ENCODE measurements around the gene FEN1.

The FEN1 gene

GRCh38 chr11:61775606-61776554 is 16.8 kb upstream of the FEN1 start:
- DNase-seq (ENCODE audit: low read depth in 2 of 2), result no peak

DNA sequence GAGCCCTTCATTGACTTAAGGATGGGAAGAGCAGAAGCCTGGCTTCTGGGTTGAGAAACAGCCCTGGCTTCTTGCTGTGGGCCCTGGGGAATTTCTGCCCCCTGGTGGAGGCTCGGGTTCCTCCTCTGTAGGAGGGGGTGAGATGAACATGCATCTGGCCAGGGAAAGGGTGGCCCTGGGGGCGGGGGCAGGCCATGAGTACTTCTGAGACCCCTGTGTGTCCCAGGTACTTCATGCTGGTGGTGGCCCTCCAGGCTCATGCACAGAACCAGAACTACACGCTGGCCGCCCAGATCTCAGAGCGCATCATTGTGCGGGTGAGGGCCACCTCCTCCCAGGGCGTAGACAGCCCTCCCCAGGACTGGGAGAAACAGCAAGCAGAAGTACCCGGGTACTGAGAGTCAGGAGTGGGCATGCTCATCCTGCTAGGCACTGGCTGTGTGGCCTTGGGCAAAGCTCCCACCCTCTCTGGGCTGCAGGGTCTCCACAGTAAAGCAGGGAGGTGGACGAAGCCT is 16.1 kb upstream of the FEN1 start:
- peak in 1 of 2 donors; percentile 34 for DNase-seq (ENCODE audit: low read depth in 2 of 2)

- peak in 1 of 2 donors; percentile 51 for DNase-seq (ENCODE audit: low read depth in 2 of 2)
Measured at GRCh38 chr11:61777234-61778090, 15.2 kb upstream of the FEN1 start.

- DNase-seq (ENCODE audit: low read depth in 2 of 2), result no peak
Measured at GRCh38 chr11:61778357-61778886, 14.3 kb upstream of the FEN1 start.

- DNase-seq (ENCODE audit: low read depth in 2 of 2), result no peak
Measured at GRCh38 chr11:61778920-61779650, 13.6 kb upstream of the FEN1 start.

DNA sequence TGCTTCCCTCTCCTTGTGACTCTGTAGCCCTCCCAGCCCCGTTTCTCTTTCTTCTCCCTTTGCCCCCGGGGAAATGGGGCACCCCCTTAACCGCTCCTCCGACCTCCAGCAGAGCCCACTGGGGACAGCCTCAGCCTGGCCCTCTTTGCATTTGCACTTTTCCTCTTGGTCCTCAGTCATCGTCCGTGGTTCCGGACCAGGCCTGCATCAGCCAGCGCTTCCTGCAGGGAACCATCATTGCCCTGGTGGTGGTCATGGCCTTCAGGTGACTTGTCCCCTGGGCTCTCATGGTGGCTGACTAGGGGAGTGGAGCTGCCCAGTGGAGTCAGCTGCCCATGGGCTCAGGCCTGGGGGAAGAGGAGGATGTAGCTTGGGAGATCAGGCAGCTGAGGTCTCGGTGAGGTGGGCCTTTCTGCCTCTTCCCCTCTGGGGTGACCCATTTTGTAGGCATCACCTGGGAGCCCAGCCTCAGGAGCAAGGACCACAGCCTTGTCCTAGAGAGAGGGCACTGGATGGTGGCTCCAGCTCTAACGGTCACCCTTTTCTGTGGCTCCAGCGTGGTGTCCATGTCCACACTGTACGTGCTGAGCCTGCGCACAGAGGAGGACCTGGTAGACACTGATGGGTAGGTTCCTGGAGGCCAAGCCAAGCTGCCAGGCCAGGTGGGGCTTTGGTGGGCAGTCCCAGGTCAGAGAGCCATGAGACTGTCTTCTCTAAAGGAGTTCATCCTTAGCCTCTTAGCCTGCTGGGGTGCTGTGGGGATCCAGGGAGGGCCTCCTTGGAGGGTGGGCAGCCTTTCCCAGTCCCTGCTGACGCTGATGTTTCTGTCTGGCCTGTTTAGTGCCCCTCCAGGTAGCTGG is 12.8 kb upstream of the FEN1 start:
- no peak for DNase-seq (ENCODE audit: low read depth in 2 of 2)

- no peak for DNase-seq (ENCODE audit: low read depth in 2 of 2)
Measured at GRCh38 chr11:61780581-61781162, 12.0 kb upstream of the FEN1 start.

DNA sequence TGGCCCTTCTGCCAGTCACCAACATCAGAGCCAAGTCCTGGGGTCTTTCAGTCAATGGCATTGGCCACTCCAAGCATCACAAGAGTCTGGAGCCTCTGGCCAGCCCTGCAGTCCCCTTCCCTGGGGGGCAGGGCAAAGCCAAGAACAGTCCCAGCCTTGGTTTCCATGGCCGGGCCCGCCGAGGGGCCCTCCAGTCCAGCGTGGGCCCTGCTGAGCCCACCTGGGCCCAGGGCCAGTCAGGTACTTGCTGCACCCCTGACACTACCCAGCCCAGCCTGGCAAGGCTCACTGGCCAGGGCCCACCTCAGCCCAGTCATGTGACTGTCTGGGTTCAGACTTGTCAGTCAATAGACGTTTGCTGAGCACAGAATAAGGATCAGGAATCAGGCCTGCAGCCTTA is 11.1 kb upstream of the FEN1 start:
- no peak for DNase-seq (ENCODE audit: low read depth in 2 of 2)

DNA sequence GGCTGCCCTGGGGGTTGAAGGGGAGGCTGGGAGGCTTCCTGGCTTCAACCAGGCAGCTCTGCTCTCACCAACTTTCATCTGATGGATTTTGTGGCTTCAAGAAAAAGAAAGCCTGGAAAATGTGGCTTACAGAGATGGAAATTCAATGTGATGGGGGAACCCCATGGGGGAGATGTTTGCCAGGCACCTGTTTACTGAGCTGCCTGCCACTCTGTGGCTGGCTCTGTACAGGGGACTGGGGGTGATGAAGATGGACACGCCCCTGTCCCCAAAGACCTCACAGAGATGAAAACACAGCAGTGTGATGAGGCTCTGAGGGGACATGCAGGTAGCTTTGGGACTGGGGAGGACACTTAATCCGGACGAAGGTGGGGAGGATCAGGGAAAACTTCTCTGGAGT is 10.4 kb upstream of the FEN1 start:
- DNase-seq (ENCODE audit: low read depth in 2 of 2), result no peak

GRCh38 chr11:61782841-61783240 is 9.9 kb upstream of the FEN1 start:
- DNase-seq (ENCODE audit: low read depth in 2 of 2), result no peak

- DNase-seq (ENCODE audit: low read depth in 2 of 2), result no peak
Measured at GRCh38 chr11:61783717-61784505, 8.8 kb upstream of the FEN1 start.

GRCh38 chr11:61784506-61784805 is 8.3 kb upstream of the FEN1 start:
- DNase-seq (ENCODE audit: low read depth in 2 of 2), result no peak

DNA sequence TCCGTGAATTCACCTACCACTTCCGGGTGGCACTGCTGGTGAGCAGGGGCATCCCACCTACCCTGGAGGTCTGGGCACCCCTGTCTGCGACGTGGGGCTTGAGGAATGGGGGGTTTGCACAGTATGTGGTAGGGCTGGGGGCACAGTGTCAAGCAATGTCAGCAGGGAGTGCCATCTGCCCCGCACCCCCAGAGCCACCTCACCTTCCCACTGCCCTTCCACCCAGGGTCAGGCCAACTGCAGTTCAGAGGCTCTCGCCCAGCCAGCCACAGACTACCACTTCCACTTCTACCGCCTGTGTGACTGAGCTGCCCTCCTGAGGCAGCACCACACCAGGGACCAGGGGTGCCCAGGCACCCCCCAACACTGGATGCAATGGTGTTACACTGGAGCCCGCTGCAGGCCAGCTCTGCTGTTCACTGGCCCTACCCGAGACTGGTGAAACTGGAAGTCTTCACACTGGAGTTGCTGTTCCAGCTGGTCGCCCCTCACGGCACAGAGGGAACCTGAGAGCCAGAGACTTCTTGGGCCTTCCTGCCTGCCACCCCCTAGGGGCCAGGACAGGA is 6.8 kb upstream of the FEN1 start:
- DNase-seq (ENCODE audit: low read depth in 2 of 2), result no peak

DNA sequence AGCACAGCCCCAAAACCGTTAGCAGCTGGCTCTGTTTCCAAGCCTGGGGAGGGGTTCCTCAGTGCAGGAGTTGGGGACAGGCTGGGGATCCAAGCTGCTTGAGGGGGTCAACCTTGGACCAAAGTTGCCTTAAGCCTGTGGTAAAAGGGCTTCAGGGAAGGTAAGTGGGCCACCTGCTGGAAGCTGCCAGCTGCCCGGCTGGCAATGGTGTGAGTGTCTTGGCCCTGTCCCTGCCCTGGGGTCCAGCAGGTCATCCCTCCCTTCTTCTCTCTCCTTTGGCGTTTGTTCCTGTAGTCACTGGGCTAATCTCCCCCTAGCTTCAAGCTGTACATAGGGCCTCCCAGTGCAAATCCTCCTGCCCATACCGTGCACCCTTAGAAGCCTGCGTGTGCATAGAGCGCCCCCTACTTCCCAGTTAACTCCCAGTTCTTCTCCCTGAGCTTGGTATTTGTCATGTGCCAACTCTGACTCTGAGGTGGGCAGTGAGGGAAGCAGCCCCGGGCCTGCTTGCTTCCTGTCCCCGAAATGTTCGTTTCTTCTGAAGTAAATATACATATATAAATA is 4.7 kb upstream of the FEN1 start:
- DNase-seq (ENCODE audit: low read depth in 2 of 2), result no peak

GRCh38 chr11:61791737-61792309 is 888 bp upstream of the FEN1 start:
- no peak for DNase-seq (ENCODE audit: low read depth in 2 of 2)

GRCh38 chr11:61793083-61793828 is 545 bp downstream of the FEN1 start:
- no peak for DNase-seq (ENCODE audit: low read depth in 2 of 2)

DNA sequence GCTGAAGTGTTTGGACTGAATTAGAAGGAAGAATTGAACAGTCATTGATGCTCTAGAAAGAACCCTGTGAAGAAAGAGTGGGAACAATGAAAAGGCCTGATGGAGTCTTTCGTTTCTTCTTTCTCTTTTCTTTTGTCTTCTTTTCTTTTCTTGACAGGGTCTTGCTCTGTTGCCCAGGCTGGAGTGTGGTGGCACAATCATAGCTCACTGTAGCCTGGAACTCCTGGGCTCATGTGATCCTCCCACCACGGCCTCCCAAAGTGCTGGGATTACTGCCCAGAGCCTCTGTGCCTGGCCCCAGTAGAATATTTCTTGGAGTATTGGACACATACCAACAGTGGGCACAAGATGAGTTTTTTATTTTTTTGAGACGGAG is 1.1 kb downstream of the FEN1 start:
- DNase-seq (ENCODE audit: low read depth in 2 of 2), result no peak

- DNase-seq (ENCODE audit: low read depth in 2 of 2), result no peak
Measured at GRCh38 chr11:61794579-61794978, 1.9 kb downstream of the FEN1 start.
